Central memory CD4-positive, alpha-beta T cell (primary cell): Measurements from ENCODE around the gene FKBP14.
"Not testable (repeated sequence)": the region's sequence is repeated elsewhere in the genome, so short reads cannot be mapped to it uniquely, and the experiment has no call there.

ENCODE experiments used
- DNase-seq: peaks from one replicate; pipeline ENCODE4 v3.0.0; 2022

FKBP14 gene

DNA sequence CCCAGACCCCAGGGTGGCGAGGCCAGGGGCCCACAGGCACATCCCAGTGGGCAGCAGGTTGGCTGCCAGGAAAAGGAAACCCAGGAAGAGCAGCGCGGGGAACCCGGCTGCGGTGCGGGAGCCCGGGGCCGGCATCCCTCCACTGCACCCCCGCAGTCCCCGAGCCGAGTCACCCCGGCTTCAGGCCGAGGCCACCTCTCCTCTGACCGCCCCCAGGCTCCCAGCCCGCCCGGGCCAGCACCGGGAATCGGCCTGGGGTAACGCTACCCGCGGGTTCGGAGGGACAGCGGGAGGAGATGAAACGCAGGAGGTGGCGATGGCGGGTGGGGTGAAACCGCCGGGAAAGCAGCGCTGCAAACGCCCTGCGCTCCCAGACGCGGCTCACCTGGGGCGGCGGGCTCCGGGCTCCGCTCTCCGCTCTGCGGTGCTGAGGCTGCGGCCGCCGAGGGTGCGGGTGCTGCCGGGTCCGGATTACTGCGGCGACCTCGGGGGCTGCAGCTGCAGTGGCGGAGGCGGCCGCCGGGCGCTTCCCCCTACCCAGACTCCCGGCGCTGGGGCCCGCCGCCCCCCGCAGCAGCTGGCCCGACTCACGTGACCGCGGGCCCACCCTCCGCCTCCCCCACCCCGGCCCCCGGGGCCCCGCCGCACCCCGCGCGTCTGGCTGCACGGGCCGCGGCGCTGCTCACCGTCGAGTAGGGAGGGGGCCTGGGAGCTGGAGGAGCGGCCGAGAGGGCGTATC lies 37.1 kb downstream of the FKBP14 start, which contains the start of gene SCRN1:
Gene SCRN1, minus strand, starts transcription at position 545 of the 739 bp plus-strand sequence. CDS start 20,734 bp downstream, outside the sequence.
- no peak for DNase-seq

DNA sequence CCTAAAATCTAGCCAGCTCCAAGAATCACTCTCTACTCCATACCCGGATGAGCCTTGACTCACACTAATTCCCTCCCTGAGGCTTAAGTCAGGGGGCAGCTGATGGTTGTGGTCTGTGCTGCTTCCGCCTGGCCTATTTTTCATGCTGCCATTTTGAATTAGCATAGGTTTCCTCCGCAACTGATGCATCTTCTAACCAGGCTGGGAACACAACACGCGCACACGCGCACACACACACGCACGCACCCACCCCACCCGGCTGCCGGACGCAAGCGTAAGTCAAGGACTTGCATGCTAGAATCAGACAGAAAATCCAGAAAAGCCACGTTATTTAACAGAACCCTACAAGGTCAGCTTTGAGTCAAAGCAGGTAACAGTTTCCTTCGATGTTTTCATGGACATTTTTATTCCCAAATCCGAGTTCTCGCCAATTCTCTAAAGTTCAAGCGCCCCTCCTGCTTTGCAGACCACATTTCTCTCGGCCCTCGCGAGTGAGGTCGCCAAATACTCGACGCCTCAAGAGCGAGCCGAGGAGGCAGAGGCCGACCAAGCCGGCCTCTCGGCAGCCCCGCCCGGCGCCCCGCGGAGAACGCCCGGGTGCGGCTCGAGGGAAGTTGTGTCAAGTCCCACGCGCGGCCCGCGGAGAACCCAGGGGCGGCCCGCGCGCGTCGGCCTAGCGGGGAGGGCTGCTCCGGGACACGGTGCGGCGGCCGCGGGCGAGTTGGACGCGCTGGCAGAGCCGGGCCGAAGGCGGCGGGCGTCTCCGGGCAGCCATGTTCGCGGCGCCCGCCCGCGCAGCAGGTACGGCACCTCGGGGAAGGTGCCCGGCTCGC lies 37.9 kb downstream of the FKBP14 start:
- DNase-seq, result no peak

GRCh38 chr7:29987811-29988317 lies 38.6 kb downstream of the FKBP14 start:
- DNase-seq, result no peak

DNA sequence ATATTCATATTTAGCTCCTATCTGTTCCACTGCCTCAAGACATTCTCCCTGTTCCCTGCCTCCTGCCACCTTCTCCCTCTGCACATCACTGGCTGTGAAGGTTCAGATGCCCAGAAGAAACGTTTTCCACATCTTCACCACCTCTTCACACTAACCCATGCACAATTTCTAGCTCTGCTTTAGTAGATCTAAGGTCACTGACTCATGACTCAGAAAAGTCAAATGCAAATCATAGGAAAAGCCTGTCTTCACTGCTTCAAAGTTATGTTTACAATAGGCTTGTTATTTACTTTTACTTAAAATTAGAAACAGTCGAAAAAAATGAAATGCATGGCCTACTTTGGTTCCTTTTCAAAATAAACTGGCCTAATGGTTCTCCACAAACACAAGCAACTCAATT lies 39.4 kb downstream of the FKBP14 start:
- DNase-seq, result no peak

DNA sequence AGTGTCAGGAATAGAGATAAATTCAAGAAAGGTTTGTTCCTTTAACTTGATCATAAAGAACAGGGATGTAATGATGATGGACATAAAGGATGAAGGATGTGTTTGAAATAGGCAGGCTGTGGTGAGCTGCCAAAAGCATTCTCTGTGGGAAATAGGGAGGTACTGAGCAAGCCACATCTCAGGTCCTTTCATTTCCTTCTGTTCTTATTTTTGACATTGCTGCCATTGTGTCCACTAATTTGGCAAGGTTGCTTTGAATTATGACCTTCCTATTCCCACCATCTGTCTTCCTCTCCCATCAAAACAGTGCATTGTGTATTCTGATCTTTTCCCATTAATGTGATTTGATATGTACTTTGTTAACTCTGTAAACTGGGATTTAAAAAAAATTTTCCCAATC lies 46.4 kb downstream of the FKBP14 start:
- no peak for DNase-seq

- DNase-seq, result no peak
These were observed 48.4 kb downstream of the FKBP14 start for GRCh38 chr7:29977886-29978651.

GRCh38 chr7:29976673-29977415 lies 49.7 kb downstream of the FKBP14 start:
- no peak for DNase-seq

DNA sequence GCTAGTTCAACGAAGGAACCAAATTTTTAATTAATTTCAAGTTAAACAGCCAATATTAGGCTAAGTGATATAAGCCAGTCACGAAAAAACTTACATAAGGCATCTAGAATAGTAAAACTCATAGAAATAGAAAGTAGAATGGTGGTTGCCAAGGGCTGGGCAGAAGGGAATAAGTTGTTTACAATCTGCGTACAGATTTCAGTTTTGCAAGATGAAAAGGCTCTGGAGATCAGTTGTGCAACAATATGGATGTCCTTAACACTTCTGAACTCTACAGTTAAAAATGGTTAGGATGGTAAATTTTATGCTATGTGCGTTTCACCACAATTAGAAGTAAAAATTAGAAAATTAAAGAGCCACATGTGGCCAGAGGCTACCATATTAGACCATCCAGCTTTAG lies 50.2 kb downstream of the FKBP14 start:
- no peak for DNase-seq

DNA sequence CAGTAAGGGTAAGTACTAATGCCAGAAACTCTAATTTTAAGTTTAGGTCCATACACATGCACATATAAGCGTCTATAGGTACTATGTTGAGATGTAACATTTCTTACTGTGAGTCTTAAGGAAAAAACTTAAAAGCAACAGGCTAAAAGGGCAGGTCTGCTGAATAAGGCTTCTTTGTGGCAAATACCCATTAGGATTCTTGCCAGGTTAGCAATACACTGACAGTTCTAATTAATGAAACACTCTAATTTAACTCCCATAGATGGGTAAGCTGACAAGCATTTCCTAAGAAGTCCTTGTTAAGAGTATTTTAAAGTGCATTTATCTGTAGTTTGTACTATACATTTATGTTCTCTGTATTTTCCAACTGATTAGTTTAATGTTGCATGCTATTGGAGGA lies 50.9 kb downstream of the FKBP14 start:
- no peak for DNase-seq

- DNase-seq, result no peak
These were observed 52.2 kb downstream of the FKBP14 start for GRCh38 chr7:29974286-29974685.

DNA sequence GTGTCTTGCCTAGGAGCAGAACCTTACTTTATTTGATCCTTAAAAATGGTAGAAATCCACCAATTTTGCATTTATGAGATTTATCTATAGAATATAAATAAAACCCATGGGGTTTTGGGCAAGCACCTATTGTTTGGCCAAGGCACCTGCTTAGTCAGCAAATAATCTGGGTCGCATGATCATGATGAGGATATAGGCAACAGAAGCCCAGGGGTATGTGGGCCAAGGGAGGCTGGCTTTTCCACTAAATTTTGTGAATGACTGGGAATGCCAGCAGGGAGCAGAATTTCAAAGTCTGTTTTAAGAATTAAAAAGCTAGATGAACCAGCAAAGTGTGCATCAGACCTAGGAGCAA lies 54.2 kb downstream of the FKBP14 start:
- no peak for DNase-seq

DNA sequence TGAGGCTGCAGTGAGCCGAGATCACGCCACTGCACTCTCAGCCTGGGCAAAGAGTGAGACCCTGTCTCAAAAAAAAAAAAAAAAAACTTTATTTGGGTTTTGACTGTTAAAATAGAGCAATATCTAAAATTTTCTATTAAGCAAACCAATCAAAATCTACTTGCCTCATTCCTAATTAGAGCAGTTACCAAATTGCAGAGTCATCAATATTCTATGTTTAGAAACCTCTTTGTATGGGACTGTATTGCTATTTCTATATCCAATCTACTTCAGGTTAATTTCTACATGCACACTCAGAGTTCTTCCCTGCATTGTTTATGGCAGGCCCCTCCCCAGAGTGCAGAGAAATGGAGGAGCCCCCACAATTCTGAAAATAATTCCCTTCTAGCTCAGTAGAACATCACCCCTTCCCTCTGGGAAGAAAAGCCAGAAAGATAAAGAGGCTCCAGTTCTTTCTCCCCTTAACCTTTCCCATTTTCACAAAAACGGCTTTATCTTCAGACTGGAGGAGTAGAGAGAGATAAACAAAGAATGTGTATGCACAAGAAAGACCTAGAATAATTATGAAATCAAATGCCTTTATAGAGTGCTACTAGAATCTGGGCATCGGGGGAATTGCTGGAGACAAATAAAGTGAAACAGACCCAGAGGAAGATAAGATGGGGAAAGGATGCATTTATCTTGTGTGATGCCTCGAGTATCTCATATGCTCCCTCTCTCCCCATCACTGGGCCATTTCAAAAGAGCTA lies 54.8 kb downstream of the FKBP14 start:
- DNase-seq, result no peak

DNA sequence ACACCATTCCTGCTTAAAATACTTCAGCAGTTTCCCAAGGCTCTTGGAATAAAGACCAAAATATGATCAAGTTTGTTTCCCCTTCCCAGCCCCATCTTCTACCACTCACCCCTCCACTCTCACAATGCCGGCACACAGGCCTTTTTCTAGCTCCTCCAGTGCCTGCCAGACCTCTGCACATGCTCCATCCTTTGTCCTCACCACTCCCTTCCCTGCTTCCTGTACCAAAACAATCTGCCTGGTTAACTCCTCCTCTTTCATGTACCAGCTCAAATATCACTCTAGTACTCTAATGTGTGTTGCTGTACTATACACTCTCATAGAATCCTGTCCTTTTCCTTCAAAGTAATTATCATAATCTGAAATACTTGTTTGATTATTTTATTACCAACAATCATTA lies 56.3 kb downstream of the FKBP14 start:
- no peak for DNase-seq

GRCh38 chr7:29969738-29970137 lies 56.8 kb downstream of the FKBP14 start:
- DNase-seq, result no peak

DNA sequence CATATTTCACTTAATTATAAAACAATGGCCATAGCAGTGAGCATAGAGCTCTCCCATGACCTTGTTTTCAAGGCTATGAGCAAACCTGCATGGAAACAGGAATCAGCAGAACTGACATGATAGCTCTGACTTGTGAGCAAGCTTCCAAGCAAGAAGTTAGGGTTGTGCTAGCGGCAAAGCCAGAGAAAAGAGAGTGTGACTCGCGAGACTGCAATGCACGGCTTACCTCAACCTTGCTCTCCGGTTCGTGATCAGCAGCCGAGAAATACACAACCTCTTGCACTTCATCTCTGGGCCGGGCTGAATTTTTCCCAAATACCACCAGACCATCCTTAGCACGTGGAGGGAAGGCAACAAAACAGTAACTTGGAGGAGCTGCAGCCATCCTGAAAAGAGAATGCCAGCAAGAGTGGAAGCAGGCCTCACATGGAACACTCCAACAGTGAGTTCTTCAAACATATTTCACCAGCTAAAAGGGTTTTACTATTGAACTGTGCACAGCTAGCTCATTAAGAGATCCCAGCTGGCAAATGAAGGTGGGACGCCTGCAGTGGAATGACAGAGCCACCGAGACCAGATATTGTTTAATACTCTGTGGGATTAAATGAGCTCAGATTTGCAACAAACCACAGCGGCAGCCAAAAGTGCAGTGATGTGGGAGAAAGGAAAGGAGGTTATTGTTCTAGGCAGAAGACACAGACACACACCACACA lies 57.7 kb downstream of the FKBP14 start:
- DNase-seq, result no peak

- DNase-seq, result no peak
These were observed 61.5 kb downstream of the FKBP14 start for GRCh38 chr7:29965030-29965429.

GRCh38 chr7:29962035-29962434 lies 64.5 kb downstream of the FKBP14 start:
- DNase-seq, result no peak

- not testable (repeated sequence) for DNase-seq
These were observed 64.9 kb downstream of the FKBP14 start for GRCh38 chr7:29961611-29962010.
